Activated CD4-positive, alpha-beta T cell treated with anti-CD3 and anti-CD28 coated beads for 36 hours (primary cell): ENCODE data around the gene ATF4. TPM values are rescaled to one million over a fixed set of nuclear protein-coding genes. Genes with fewer than 3 reads are reported as not detected.
"Not testable (repeated sequence)": the region's sequence is repeated elsewhere in the genome, so short reads cannot be mapped to it uniquely, and the experiment has no call there.

Experiments
- ATAC-seq: fragments of 200-7000 bp; cut with Tn5 transposase; one replicate; pipeline ENCODE4 v1.10.0; 2021; ENCODE audit warnings: mild to moderate bottlenecking, moderate library complexity
- CTCF ChIA-PET: fragments of 350-600 bp; sonication (Branson Sonifier 250); formaldehyde crosslinking; loops from one replicate; lab custom pipeline; 2021; ENCODE audit warnings: antibody characterized with exemption; lab: Charles Lee
- POLR2A ChIA-PET: fragments of 350-600 bp; sonication (Branson Sonifier 250); formaldehyde crosslinking; loops from one replicate; lab custom pipeline; 2021; ENCODE audit warnings: antibody characterized with exemption, inconsistent platforms; lab: Charles Lee
- DNase-seq: peaks from one replicate; pipeline ENCODE4 v3.0.0-alpha.2; 2020
- H3K27ac Mint-ChIP-seq: one replicate; pipeline ENCODE4 v1.8.0; 2021; ENCODE audit warnings: mixed read lengths
- H3K27me3 Mint-ChIP-seq: one replicate; pipeline ENCODE4 v1.8.0; 2021; ENCODE audit warnings: mixed read lengths
- H3K36me3 Mint-ChIP-seq: one replicate; pipeline ENCODE4 v1.8.0; 2021; ENCODE audit warnings: low read depth, mixed read lengths
- H3K4me1 Mint-ChIP-seq: one replicate; pipeline ENCODE4 v1.8.0; 2021; ENCODE audit warnings: mixed read lengths
- H3K4me3 Mint-ChIP-seq: one replicate; pipeline ENCODE4 v1.8.0; 2021; ENCODE audit warnings: mild to moderate bottlenecking, moderate library complexity, mixed read lengths
- H3K9me3 Mint-ChIP-seq: one replicate; pipeline ENCODE4 v1.8.0; 2021; ENCODE audit warnings: low read depth, mixed read lengths
- intact Hi-C, 2 experiments: fragments of 100-400 bp; cut with DNase I in 1 of 2; cut with micrococcal nuclease in 1 of 2; formaldehyde crosslinking; loops; one replicate each; pipeline versions ENCODE4 v1.14.2 to v1.15.1; 2022 to 2024; cut with DNase I, micrococcal nuclease
- total RNA-seq, 2 experiments: library from RNA; stranded (reverse); gene quantifications; one replicate each; pipeline ENCODE4 v1.2.3, GENCODE V29; 2021

The ATF4 gene
- total RNA-seq, 2 experiments from 2014 or later: 580 to 680 TPM

DNA sequence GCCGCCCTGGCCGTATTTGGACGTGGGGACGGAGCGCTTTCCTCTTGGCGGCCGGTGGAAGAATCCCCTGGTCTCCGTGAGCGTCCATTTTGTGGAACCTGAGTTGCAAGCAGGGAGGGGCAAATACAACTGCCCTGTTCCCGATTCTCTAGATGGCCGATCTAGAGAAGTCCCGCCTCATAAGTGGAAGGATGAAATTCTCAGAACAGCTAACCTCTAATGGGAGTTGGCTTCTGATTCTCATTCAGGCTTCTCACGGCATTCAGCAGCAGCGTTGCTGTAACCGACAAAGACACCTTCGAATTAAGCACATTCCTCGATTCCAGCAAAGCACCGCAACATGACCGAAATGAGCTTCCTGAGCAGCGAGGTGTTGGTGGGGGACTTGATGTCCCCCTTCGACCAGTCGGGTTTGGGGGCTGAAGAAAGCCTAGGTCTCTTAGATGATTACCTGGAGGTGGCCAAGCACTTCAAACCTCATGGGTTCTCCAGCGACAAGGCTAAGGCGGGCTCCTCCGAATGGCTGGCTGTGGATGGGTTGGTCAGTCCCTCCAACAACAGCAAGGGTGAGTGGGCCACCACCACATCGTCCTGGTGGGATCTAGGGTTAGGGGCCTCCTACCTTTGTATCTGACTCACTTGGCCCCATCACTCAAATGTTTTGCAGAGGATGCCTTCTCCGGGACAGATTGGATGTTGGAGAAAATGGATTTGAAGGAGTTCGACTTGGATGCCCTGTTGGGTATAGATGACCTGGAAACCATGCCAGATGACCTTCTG lies 934 bp downstream of the ATF4 start:
- not testable (repeated sequence) for H3K9me3 Mint-ChIP-seq, H3K27me3 Mint-ChIP-seq, ATAC-seq, DNase-seq
- Mint-ChIP-seq H3K4me3 (peak overlapping the region; percentile 86), H3K36me3 (peaks cover 56% of the 10 kb centered on the region), H3K4me1 (peaks cover 65% of the 10 kb centered on the region), H3K27ac (peak overlapping the region; percentile 99)
- ChIA-PET POLR2A (interaction anchor here (1.2 to 2.2 kb wide), 2 partner anchors 8 to 19 kb away, joined by 5 to 25 read pairs; partner anchors contain the start of gene MIEF1), CTCF (interaction anchor here (1.1 to 1.6 kb wide), 2 partner anchors 8 to 14 kb away, joined by 5 to 6 read pairs; no protein-coding TSS in a partner anchor)
- intact Hi-C loops: loop anchor here (1.0 to 10.0 kb wide), 4 partner anchors 202 to 816 kb away; partner anchors contain the start of genes APOBEC3C (in 1 of the 2), CBX7 (in 1 of the 2), GTPBP1 (in 1 of the 2) and JOSD1 (in 1 of the 2)

- peaks cover 63% of the 10 kb centered on the region for H3K4me1 Mint-ChIP-seq
- H3K27ac Mint-ChIP-seq: peak overlapping the region; percentile 99
- H3K4me3 Mint-ChIP-seq: peak overlapping the region; percentile 86
- H3K9me3 Mint-ChIP-seq, ATAC-seq, DNase-seq, H3K27me3 Mint-ChIP-seq: not testable (repeated sequence)
- intact Hi-C loops: loop anchor here in 1 of 2 experiments (5.0 to 10.0 kb wide), 3 partner anchors 370 to 817 kb away; partner anchors contain the start of genes APOBEC3C, CBX7, GTPBP1 and JOSD1
- H3K36me3 Mint-ChIP-seq: peaks cover 56% of the 10 kb centered on the region
- ChIA-PET POLR2A (interaction anchor here (0.7 to 3.4 kb wide), 8 partner anchors 10 to 800 kb away, joined by 3 to 26 read pairs (median 4); partner anchors contain the start of genes MIEF1, RPL3, RPS19BP1 and TAB1), CTCF (interaction anchor here (0.7 to 2.2 kb wide), 4 partner anchors 9 to 206 kb away, joined by 3 to 13 read pairs (median 6); no protein-coding TSS in a partner anchor)
Measured at GRCh38 chr22:39522091-39522490, 1.7 kb downstream of the ATF4 start.

- no peaks in the 10 kb centered on the region for H3K9me3 Mint-ChIP-seq
- H3K4me3 Mint-ChIP-seq: peak overlapping the region; percentile 86
- CTCF ChIA-PET: interaction anchor here (0.6 to 2.2 kb wide), 12 partner anchors 9 to 514 kb away, joined by 3 to 13 read pairs (median 3); no protein-coding TSS in a partner anchor
- H3K4me1 Mint-ChIP-seq: peaks cover 65% of the 10 kb centered on the region
- POLR2A ChIA-PET: interaction anchor here (0.7 to 3.4 kb wide), 10 partner anchors 9 to 799 kb away, joined by 3 to 26 read pairs (median 4); partner anchors contain the start of genes MIEF1, RPL3, RPS19BP1 and TAB1
- H3K27me3 Mint-ChIP-seq: no peaks in the 10 kb centered on the region
- H3K36me3 Mint-ChIP-seq: peaks cover 60% of the 10 kb centered on the region
- H3K27ac Mint-ChIP-seq: peak overlapping the region; percentile 99
- intact Hi-C loops: loop anchor here in 1 of 2 experiments (5.0 to 10.0 kb wide), 3 partner anchors 370 to 818 kb away; partner anchors contain the start of genes APOBEC3C, CBX7, GTPBP1 and JOSD1
- ATAC-seq: peak; percentile 1
- DNase-seq: peak; percentile 56
Measured at GRCh38 chr22:39522567-39523300, 2.4 kb downstream of the ATF4 start.

DNA sequence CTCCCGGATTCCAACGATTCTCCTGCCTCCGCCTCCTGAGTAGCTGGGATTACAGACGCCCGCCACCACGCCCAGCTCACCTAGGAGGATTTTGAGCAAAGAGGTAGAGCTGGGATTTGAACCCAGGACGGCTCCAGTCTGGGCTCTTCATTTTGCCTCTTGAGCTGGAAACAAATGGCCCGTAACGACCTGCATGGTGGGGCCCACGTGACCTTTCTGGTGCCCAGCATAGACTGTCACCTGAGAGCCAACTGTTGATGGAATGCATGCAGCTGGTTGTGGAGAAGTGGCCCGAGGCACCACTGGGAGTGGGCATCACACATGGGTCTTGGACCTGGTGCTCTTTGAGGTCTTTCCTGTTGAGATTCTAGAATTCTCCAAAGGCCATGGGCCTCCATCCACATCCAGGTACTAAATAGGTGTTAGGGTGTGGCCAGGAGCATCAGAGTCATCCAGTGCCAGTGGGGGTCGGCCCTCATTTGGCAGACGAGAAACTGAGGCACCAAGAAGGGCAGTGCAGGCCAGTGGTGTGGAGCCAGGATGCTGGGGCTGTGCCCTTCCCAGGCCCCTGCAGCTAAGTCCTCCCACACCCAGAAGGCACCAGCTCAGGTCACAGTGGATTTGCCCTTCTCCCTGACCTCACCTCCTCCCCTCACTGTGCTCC lies 3.9 kb downstream of the ATF4 start:
- intact Hi-C loops: loop anchor here in 1 of 2 experiments (5.0 to 10.0 kb wide), 3 partner anchors 372 to 819 kb away; partner anchors contain the start of genes APOBEC3C, CBX7, GTPBP1 and JOSD1
- ATAC-seq (no peak), DNase-seq (no peak)
- no peaks in the 10 kb centered on the region for H3K9me3 Mint-ChIP-seq
- H3K27ac Mint-ChIP-seq: peak overlapping the region; percentile 84
- H3K36me3 Mint-ChIP-seq: peaks cover 69% of the 10 kb centered on the region
- peak overlapping the region; percentile 32 for H3K4me3 Mint-ChIP-seq
- ChIA-PET CTCF (interaction anchor here (0.7 to 3.8 kb wide), 5 partner anchors 9 to 32 kb away, joined by 3 to 17 read pairs (median 4); partner anchors contain the start of gene MIEF1), POLR2A (interaction anchor here (0.6 to 3.4 kb wide), 6 partner anchors 9 to 1257 kb away, joined by 3 to 26 read pairs (median 4); partner anchors contain the start of gene RPL3)
- H3K4me1 Mint-ChIP-seq: peaks cover 68% of the 10 kb centered on the region
- no peaks in the 10 kb centered on the region for H3K27me3 Mint-ChIP-seq

- Mint-ChIP-seq H3K4me3 (peak overlapping the region; percentile 32), H3K27me3 (no peaks in the 10 kb centered on the region), H3K27ac (peak overlapping the region; percentile 84), H3K4me1 (peaks cover 75% of the 10 kb centered on the region), H3K36me3 (peaks cover 76% of the 10 kb centered on the region), H3K9me3 (no peaks in the 10 kb centered on the region)
- no peak for DNase-seq
- CTCF ChIA-PET: interaction anchor here (1.2 to 3.8 kb wide), 4 partner anchors 10 to 33 kb away, joined by 4 to 17 read pairs (median 4); no protein-coding TSS in a partner anchor
- no peak for ATAC-seq
- POLR2A ChIA-PET: interaction anchor here (0.6 to 3.4 kb wide), 5 partner anchors 9 to 1258 kb away, joined by 3 to 26 read pairs (median 5); partner anchors contain the start of gene RPL3
- intact Hi-C loops: loop anchor here in 1 of 2 experiments (5.0 to 10.0 kb wide), 3 partner anchors 373 to 820 kb away; partner anchors contain the start of genes APOBEC3C, CBX7, GTPBP1 and JOSD1
Measured at GRCh38 chr22:39524753-39525657, 4.6 kb downstream of the ATF4 start.

DNA sequence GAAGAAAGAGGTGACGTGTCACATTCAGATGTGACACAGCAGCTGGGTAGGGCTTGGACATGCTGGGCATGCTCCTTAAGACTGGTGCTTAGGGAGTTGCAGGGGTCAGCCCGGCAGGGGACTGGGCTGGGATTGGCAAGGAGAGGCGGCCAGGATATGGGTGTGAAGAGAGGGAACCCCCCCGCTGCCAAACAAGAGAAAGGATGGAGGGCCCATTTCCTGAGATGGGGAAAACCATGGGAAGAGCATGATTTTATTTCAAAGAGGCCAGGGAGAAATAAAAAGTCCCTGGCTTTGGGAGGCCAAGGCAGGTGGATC lies 5.3 kb downstream of the ATF4 start:
- Mint-ChIP-seq H3K36me3 (peaks cover 76% of the 10 kb centered on the region), H3K4me1 (peaks cover 82% of the 10 kb centered on the region), H3K4me3 (no peak overlapping the region), H3K27me3 (no peaks in the 10 kb centered on the region), H3K9me3 (no peaks in the 10 kb centered on the region), H3K27ac (peak overlapping the region; percentile 84)
- intact Hi-C loops: loop anchor here in 1 of 2 experiments (10.0 kb wide), 2 partner anchors 511 to 821 kb away; partner anchors contain the start of genes APOBEC3C, GTPBP1 and JOSD1
- ATAC-seq: no peak
- POLR2A ChIA-PET: interaction anchor here (0.6 kb wide), 1 partner anchor 24 kb away, joined by 3 read pairs; the partner anchor contains the start of gene MIEF1
- DNase-seq: no peak
- CTCF ChIA-PET: interaction anchor here (0.6 to 3.8 kb wide), 3 partner anchors 10 to 50 kb away, joined by 3 to 17 read pairs (median 4); no protein-coding TSS in a partner anchor

GRCh38 chr22:39526736-39527171 lies 6.4 kb downstream of the ATF4 start:
- no peak overlapping the region for H3K4me3 Mint-ChIP-seq
- intact Hi-C loops: loop anchor here in 1 of 2 experiments (10.0 kb wide), 2 partner anchors 512 to 822 kb away; partner anchors contain the start of genes APOBEC3C, GTPBP1 and JOSD1
- H3K36me3 Mint-ChIP-seq: peaks cover 75% of the 10 kb centered on the region
- ATAC-seq: peak; percentile 16
- CTCF ChIA-PET: interaction anchor here (1.4 to 3.8 kb wide), 2 partner anchors 12 to 36 kb away, joined by 3 to 17 read pairs; no protein-coding TSS in a partner anchor
- no peaks in the 10 kb centered on the region for H3K27me3 Mint-ChIP-seq
- H3K27ac Mint-ChIP-seq: peak overlapping the region; percentile 79
- H3K4me1 Mint-ChIP-seq: peaks cover 89% of the 10 kb centered on the region
- DNase-seq: peak; percentile 56
- POLR2A ChIA-PET: interaction anchor here (0.6 kb wide), 1 partner anchor 132 kb away, joined by 4 read pairs; no protein-coding TSS in a partner anchor
- no peaks in the 10 kb centered on the region for H3K9me3 Mint-ChIP-seq

- Mint-ChIP-seq H3K4me1 (peaks cover 85% of the 10 kb centered on the region), H3K27me3 (no peaks in the 10 kb centered on the region), H3K36me3 (peaks cover 71% of the 10 kb centered on the region), H3K27ac (peak overlapping the region; percentile 79), H3K4me3 (peak overlapping the region; percentile 19), H3K9me3 (no peaks in the 10 kb centered on the region)
- no peak for DNase-seq
- POLR2A ChIA-PET: no interaction called here
- no peak for ATAC-seq
- CTCF ChIA-PET: interaction anchor here (0.6 to 4.8 kb wide), 5 partner anchors 11 to 509 kb away, joined by 3 to 100 read pairs (median 17); no protein-coding TSS in a partner anchor
- intact Hi-C loops: loop anchor here in 1 of 2 experiments (10.0 kb wide), 2 partner anchors 513 to 823 kb away; partner anchors contain the start of genes APOBEC3C, GTPBP1 and JOSD1
Measured at GRCh38 chr22:39527481-39527961, 7.2 kb downstream of the ATF4 start.
